ENCODE measurements around the gene LCP1.

Gene LCP1

GRCh38 chr13:46094478-46094877, 87.5 kb downstream of the LCP1 start:
- ChIA-PET POLR2A (no interaction called here), CTCF (interaction anchor here (0.5 to 0.9 kb wide), 2 partner anchors 13 to 203 kb away, joined by 3 read pairs; no protein-coding TSS in a partner anchor)
- Histone ChIP-seq H3K36me3 (ENCODE audit: control insufficient read depth in 2 of 2, insufficient read depth in 1 of 2, low read length in 2 of 2) (no peaks in the 10 kb centered on the region), H3K9me3 (ENCODE audit: control insufficient read depth, insufficient read depth, low read depth, low read length) (no peaks in the 10 kb centered on the region), H3K27ac (ENCODE audit: extremely low read depth, low read depth, low read length) (no peak overlapping the region), H3K4me1 (ENCODE audit: control insufficient read depth, insufficient read depth, low read length) (no peaks in the 10 kb centered on the region), H3K4me3 (ENCODE audit: low read depth, low read length) (no peak overlapping the region)
- no peak for TF ChIP-seq ZNF2 (tag by site-specific recombination; IDR thresholded peaks at IDR 0.05)
- TF ChIP-seq EGR2 (tag by site-specific recombination; IDR thresholded peaks at IDR 0.05; ENCODE audit: low read depth) = no peak
- TF ChIP-seq ZNF426 (tag by site-specific recombination; IDR thresholded peaks at IDR 0.05) = no peak
- TF ChIP-seq ZNF76 (tag by site-specific recombination; IDR thresholded peaks at IDR 0.05; ENCODE audit: borderline replicate concordance, low read depth) = no peak
- no peak for TF ChIP-seq ZNF433 (tag by site-specific recombination; IDR thresholded peaks at IDR 0.05; ENCODE audit: low read depth)
- TF ChIP-seq ZNF133 (tag by site-specific recombination; IDR thresholded peaks at IDR 0.05) = no peak
- no peak for TF ChIP-seq ZNF513 (tag by site-specific recombination; IDR thresholded peaks at IDR 0.05)
- no peak for TF ChIP-seq PRDM10 (tag by site-specific recombination; IDR thresholded peaks at IDR 0.05)
- no peak for TF ChIP-seq ZBTB7A (tag by site-specific recombination; IDR thresholded peaks at IDR 0.05; ENCODE audit: low read depth)
- no peak for TF ChIP-seq ZNF621 (tag by site-specific recombination; IDR thresholded peaks at IDR 0.05)
- no peak for TF ChIP-seq ZNF366 (tag by site-specific recombination; conservative IDR thresholded peaks at IDR 0.05)

GRCh38 chr13:46088821-46089562, 93.0 kb downstream of the LCP1 start:
- ChIA-PET CTCF (no interaction called here), POLR2A (no interaction called here)
- Histone ChIP-seq H3K27ac (ENCODE audit: extremely low read depth, low read depth, low read length) (no peak overlapping the region), H3K36me3 (ENCODE audit: control insufficient read depth in 2 of 2, insufficient read depth in 1 of 2, low read length in 2 of 2) (no peaks in the 10 kb centered on the region), H3K4me3 (ENCODE audit: low read depth, low read length) (no peak overlapping the region), H3K9me3 (ENCODE audit: control insufficient read depth, insufficient read depth, low read depth, low read length) (no peaks in the 10 kb centered on the region), H3K4me1 (ENCODE audit: control insufficient read depth, insufficient read depth, low read length) (no peaks in the 10 kb centered on the region)
- TF ChIP-seq ZNF48 (tag by site-specific recombination; IDR thresholded peaks at IDR 0.05) (no peak), ZNF16 (tag by site-specific recombination; IDR thresholded peaks at IDR 0.05; ENCODE audit: low read depth) (no peak), ZNF677 (tag by site-specific recombination; IDR thresholded peaks at IDR 0.05) (no peak), ZBTB48 (tag by site-specific recombination; IDR thresholded peaks at IDR 0.05) (no peak), ZNF704 (tag by site-specific recombination; IDR thresholded peaks at IDR 0.05) (no peak), ZSCAN30 (tag by site-specific recombination; IDR thresholded peaks at IDR 0.05) (no peak), ZNF354C (tag by site-specific recombination; IDR thresholded peaks at IDR 0.05; ENCODE audit: borderline replicate concordance, low read depth) (no peak), WT1 (tag by site-specific recombination; IDR thresholded peaks at IDR 0.05) (no peak), GLIS2 (tag by site-specific recombination; IDR thresholded peaks at IDR 0.05) (no peak), ZNF391 (tag by site-specific recombination; IDR thresholded peaks at IDR 0.05; ENCODE audit: borderline replicate concordance, low read depth) (no peak), ZBTB8A (tag by site-specific recombination; IDR thresholded peaks at IDR 0.05) (no peak), SP3 (tag by site-specific recombination; IDR thresholded peaks at IDR 0.05) (no peak), PRDM1 (tag by site-specific recombination; IDR thresholded peaks at IDR 0.05) (no peak), ZNF398 (tag by site-specific recombination; IDR thresholded peaks at IDR 0.05) (no peak)
